Liver (tissue), 9 donors: ENCODE data around the gene UGT1A5. TPM values are rescaled to one million over a fixed set of nuclear protein-coding genes. Genes with fewer than 3 reads are reported as not detected.
A peak's percentile ranks its signal among the peaks of the same experiment; 100 is the strongest.

Experiments used
- DNase-seq: peaks from one replicate; pipeline ENCODE4 v3.0.0-alpha.2; 2017; ENCODE audit warnings: low spot score
- H3K27ac ChIP-seq, 2 donors: one replicate each; pipeline ENCODE4 v1.7.0; 2013; ENCODE audit warnings: inconsistent platforms in 2 of 2, low read length in 2 of 2, control low read depth in 1 of 2, low read depth in 1 of 2, mild to moderate bottlenecking in 1 of 2
- H3K27me3 ChIP-seq, 4 donors: one replicate each; pipeline versions ENCODE4 v1.6.1 to v1.7.0; 2013; ENCODE audit warnings: low read length in 3 of 4, inconsistent platforms in 1 of 4, mild to moderate bottlenecking in 1 of 4, moderate library complexity in 1 of 4; ENCODE audit not compliant: control insufficient read depth in 4 of 4, insufficient read depth in 4 of 4
- H3K36me3 ChIP-seq, 4 donors: one replicate each; pipeline versions ENCODE4 v1.6.1 to v1.7.0; 2013; ENCODE audit warnings: low read length in 3 of 4, mild to moderate bottlenecking in 3 of 4, low read depth in 1 of 4, moderate library complexity in 1 of 4; ENCODE audit not compliant: control insufficient read depth in 4 of 4, insufficient read depth in 3 of 4
- H3K4me1 ChIP-seq, 4 donors: one replicate each; pipeline versions ENCODE4 v1.6.1 to v1.7.0; 2013; ENCODE audit warnings: low read length in 3 of 4, mild to moderate bottlenecking in 3 of 4, moderate library complexity in 1 of 4; ENCODE audit not compliant: control insufficient read depth in 4 of 4, insufficient read depth in 4 of 4
- H3K4me3 ChIP-seq, 3 donors: one replicate each; pipeline versions ENCODE4 v1.6.1 to v1.7.0; 2013; ENCODE audit warnings: low read length in 3 of 3, control low read depth in 1 of 3, low read depth in 1 of 3, mild to moderate bottlenecking in 1 of 3
- H3K9ac ChIP-seq, 2 donors: one replicate each; pipeline ENCODE4 v1.7.0; 2013; ENCODE audit warnings: low read length in 2 of 2, mild to moderate bottlenecking in 2 of 2, moderate library complexity in 2 of 2, control low read depth in 1 of 2, low read depth in 1 of 2
- H3K9me3 ChIP-seq, 4 donors: one replicate each; pipeline versions ENCODE4 v1.6.1 to v1.7.0; 2013; ENCODE audit warnings: low read length in 3 of 4; ENCODE audit not compliant: control insufficient read depth in 4 of 4
- ATF3 ChIP-seq: IDR thresholded peaks from 2 replicates; pipeline ENCODE4 v1.6.1; 2016; ENCODE audit warnings: antibody characterized with exemption
- CTCF ChIP-seq: fragments of 150-350 bp; IDR thresholded peaks from 2 replicates; pipeline ENCODE4 v1.5.1; 2017; ENCODE audit warnings: improper control_type of control experiment, low read depth, low read length; ENCODE audit not compliant: missing input control
- EGR1 ChIP-seq, 2 donors: IDR thresholded peaks; 2 replicates each; pipeline ENCODE4 v1.6.1; 2016 to 2018; ENCODE audit warnings: antibody characterized with exemption in 2 of 2, low read depth in 2 of 2
- FOXA1 ChIP-seq: IDR thresholded peaks from 2 replicates; pipeline ENCODE4 v1.6.1; 2016; ENCODE audit warnings: antibody characterized with exemption
- FOXA2 ChIP-seq: IDR thresholded peaks from 2 replicates; pipeline ENCODE4 v1.6.1; 2016; ENCODE audit warnings: antibody characterized with exemption
- GABPA ChIP-seq, 2 donors: IDR thresholded peaks in 1 of 2; conservative IDR thresholded peaks in 1 of 2; 2 replicates each; pipeline ENCODE4 v1.6.1; 2016; ENCODE audit warnings: antibody characterized with exemption in 2 of 2, mild to moderate bottlenecking in 1 of 2, moderate library complexity in 1 of 2
- HNF4G ChIP-seq: IDR thresholded peaks from 2 replicates; pipeline ENCODE4 v1.6.1; 2016; ENCODE audit warnings: antibody characterized with exemption
- JUND ChIP-seq, 2 donors: IDR thresholded peaks; 2 replicates each; pipeline ENCODE4 v1.6.1; 2016; ENCODE audit warnings: antibody characterized with exemption in 2 of 2
- NR2F2 ChIP-seq: IDR thresholded peaks from 2 replicates; pipeline ENCODE4 v1.6.1; 2016; ENCODE audit warnings: antibody characterized with exemption
- RAD21 ChIP-seq, 2 donors: IDR thresholded peaks; 2 replicates each; pipeline ENCODE4 v1.6.1; 2016; ENCODE audit warnings: antibody characterized with exemption in 2 of 2, mild to moderate bottlenecking in 2 of 2
- REST ChIP-seq: IDR thresholded peaks from 2 replicates; pipeline ENCODE4 v1.6.1; 2016; ENCODE audit warnings: antibody characterized with exemption, mild to moderate bottlenecking
- RXRA ChIP-seq, 2 donors: IDR thresholded peaks; 2 replicates each; pipeline ENCODE4 v1.6.1; 2017 to 2018; ENCODE audit warnings: antibody characterized with exemption in 2 of 2, mild to moderate bottlenecking in 1 of 2
- SP1 ChIP-seq: IDR thresholded peaks from 2 replicates; pipeline ENCODE4 v1.6.1; 2018; ENCODE audit warnings: antibody characterized with exemption, mild to moderate bottlenecking
- YY1 ChIP-seq: IDR thresholded peaks from 2 replicates; pipeline ENCODE4 v1.6.1; 2016; ENCODE audit warnings: antibody characterized with exemption, mild to moderate bottlenecking
- ZBTB33 ChIP-seq: IDR thresholded peaks from 2 replicates; pipeline ENCODE4 v1.6.1; 2016; ENCODE audit warnings: antibody characterized with exemption
- WGBS: extraction: QIAGEN DNeasy Blood & Tissue Kit; methylation state at CpG from one replicate; pipeline ENCODE4 v1.1.7; 2013; 5-methylcytosine and 5-hydroxymethylcytosine counted together
- polyA plus RNA-seq, 2 donors: library from polyadenylated mRNA; stranded (reverse) in 1 of 2; unstranded in 1 of 2; fragments of 200-250 nt in 1 of 2; fragments of >200 nt in 1 of 2; fragmentation: Nextera tagmentation in 1 of 2; extraction: Ambion mirVana in 1 of 2; gene quantifications; one replicate each; pipeline versions ENCODE4 v1.2.1 to v1.2.3, GENCODE V29; 2013 to 2015
- total RNA-seq, 2 donors: library from RNA; depleted of rRNA; stranded (reverse); fragments of >200 nt; gene quantifications; one replicate each; pipeline ENCODE4 v1.2.3, GENCODE V29; 2014
- donor health status: healthy.
- donor health status: healthy.
- donor health status: healthy.
- donor health status: healthy.
- donor health status: healthy.

Gene UGT1A5
- total and polyA plus RNA-seq, 4 donors: 0.14 to 1.8 (median 1.6) TPM; not detected in 1

- DNase-seq: no peak
- Histone ChIP-seq H3K27me3 (no peaks in the 10 kb centered on the region), H3K9ac (no peak overlapping the region), H3K27ac (no peak overlapping the region), H3K9me3 (no peaks in the 10 kb centered on the region), H3K36me3 (no peaks in the 10 kb centered on the region), H3K4me1 (peaks cover 10 to 61% (median 31%) of the 10 kb centered on the region in 4 donors), H3K4me3 (no peak overlapping the region)
- TF ChIP-seq SP1: no peak
- TF ChIP-seq NR2F2: no peak
- TF ChIP-seq FOXA1: no peak
- TF ChIP-seq RXRA (IDR thresholded peaks at IDR 0.05): no peak
- no peak for TF ChIP-seq HNF4G
- TF ChIP-seq EGR1 (IDR thresholded peaks at IDR 0.05; ENCODE audit: low read depth in 2 of 2): no peak
- TF ChIP-seq ZBTB33: no peak
- no peak for TF ChIP-seq REST
- TF ChIP-seq YY1: no peak
- no peak for TF ChIP-seq ATF3
- no peak for TF ChIP-seq RAD21 (IDR thresholded peaks at IDR 0.05)
These were observed 45.4 kb downstream of the UGT1A5 start for GRCh38 chr2:233758141-233758540.

- H3K4me1 ChIP-seq: peaks cover 10 to 60% (median 31%) of the 10 kb centered on the region in 4 donors
- WGBS: 74% methylated on average over 2 of the region's 2 CpGs
- TF ChIP-seq ATF3: no peak
These were observed 46.1 kb downstream of the UGT1A5 start for GRCh38 chr2:233758849-233759248.

GRCh38 chr2:233760043-233760442 lies 47.3 kb downstream of the UGT1A5 start, which contains the start of gene UGT1A1:
UGT1A1 (plus strand) TSS chr2:233760270; CDS start chr2:233760288, 18 bp downstream.
- Histone ChIP-seq H3K9me3 (no peaks in the 10 kb centered on the region), H3K4me1 (peaks cover 6 to 65% (median 32%) of the 10 kb centered on the region in 4 donors), H3K36me3 (no peaks in the 10 kb centered on the region), H3K9ac (peak within 1 kb of the TSS; percentile 34 to 99), H3K27ac (peak within 1 kb of the TSS; percentile 85 to 94), H3K27me3 (no peaks in the 10 kb centered on the region), H3K4me3 (peak within 1 kb of the TSS; percentile 46 to 86 (median 46))
- DNase-seq: no peak
- WGBS: 54% methylated on average over 6 of the region's 6 CpGs
- TF ChIP-seq ATF3 (no peak), GABPA (IDR thresholded peaks at IDR 0.05 in 1 of 2, conservative IDR thresholded peaks at IDR 0.05 in 1 of 2) (no peak), YY1 (peak; percentile 67), FOXA2 (peak; percentile 44), EGR1 (IDR thresholded peaks at IDR 0.05; ENCODE audit: low read depth in 2 of 2) (peak in 1 of 2 donors; percentile 30), CTCF (no peak), JUND (IDR thresholded peaks at IDR 0.05) (peak; percentile 33 to 45), REST (peak; percentile 27), RXRA (IDR thresholded peaks at IDR 0.05) (peak; percentile 79 to 81), NR2F2 (no peak)

More at GRCh38 chr2:233758849-233759248, 46.1 kb downstream of the UGT1A5 start:
- no peak for DNase-seq
- Histone ChIP-seq H3K27ac (peak overlapping the region; percentile 15 to 85), H3K36me3 (no peaks in the 10 kb centered on the region), H3K4me3 (no peak overlapping the region), H3K9ac (no peak overlapping the region), H3K9me3 (no peaks in the 10 kb centered on the region), H3K27me3 (no peaks in the 10 kb centered on the region)
